H1 (cell line): Measurements from ENCODE around the gene STAT4. TPM values are rescaled to one million over a fixed set of nuclear protein-coding genes. Genes with fewer than 3 reads are reported as not detected.

Experiments used
- BCL11A ChIP-seq, 2 experiments: IDR thresholded peaks; one replicate each; pipeline ENCODE4 v1.6.1; 2011; ENCODE audit warnings: low read depth in 2 of 2, low read length in 2 of 2, mild to moderate bottlenecking in 2 of 2
- CBX8 ChIP-seq: fragments of 300-800, 300-1000 bp; sonication (generic); IDR thresholded peaks from 2 replicates; pipeline ENCODE4 v1.7.1; 2016; ENCODE audit warnings: low read depth, low read length, borderline replicate concordance
- HDAC2 ChIP-seq, 2 experiments: fragments of 300-600 bp in 1 of 2; sonication (generic) in 1 of 2; IDR thresholded peaks; 2 replicates each; pipeline ENCODE4 v1.6.1; 2011 to 2012; ENCODE audit warnings: low read depth in 2 of 2, low read length in 2 of 2, mild to moderate bottlenecking in 2 of 2, moderate library complexity in 2 of 2, borderline replicate concordance in 1 of 2, inconsistent platforms in 1 of 2
- POLR2A ChIP-seq, 2 experiments: IDR thresholded peaks; 1 replicate in 1 of 2; 2 replicates in 1 of 2; pipeline ENCODE4 v1.6.1; 2011; ENCODE audit warnings: low read depth in 2 of 2, low read length in 2 of 2, mild to moderate bottlenecking in 2 of 2; ENCODE audit errors: control extremely low read depth in 1 of 2
- POLR2AphosphoS5 ChIP-seq: IDR thresholded peaks from 2 replicates; pipeline ENCODE4 v1.6.1; 2011; ENCODE audit warnings: low read depth, low read length
- RBBP5 ChIP-seq: IDR thresholded peaks from 2 replicates; pipeline ENCODE4 v1.7.1; 2012; ENCODE audit warnings: low read depth, mild to moderate bottlenecking, inconsistent platforms, low read length, moderate library complexity, borderline replicate concordance
- SP1 ChIP-seq: IDR thresholded peaks from 2 replicates; pipeline ENCODE4 v1.6.1; 2011; ENCODE audit warnings: low read depth, low read length
- TAF7 ChIP-seq: optimal IDR thresholded peaks from 2 replicates; pipeline ENCODE3; 2011; ENCODE audit warnings: low read depth, mild to moderate bottlenecking, inconsistent platforms, low read length, moderate library complexity, borderline replicate concordance
- polyA plus RNA-seq, 7 experiments: library from polyadenylated mRNA; depleted of rRNA in 3 of 7; stranded (reverse) in 5 of 7; unstranded in 2 of 7; fragments of >200 nt in 5 of 7; fragments of 200-250 nt in 2 of 7; gene quantifications; 1 replicate in 5 of 7; 2 replicates in 1 of 7; 4 replicates in 1 of 7; pipeline versions ENCODE4 v1.2.1 to v1.2.3, GENCODE V29; 2011 to 2013; ENCODE audit warnings: missing spikeins in 2 of 7, mixed read lengths in 2 of 7
- total RNA-seq: library from RNA; stranded (reverse); fragmentation: NEBNext Ultra II Directional; extraction: Animal tissue kit (Norgen Biotek cat#: 25700); gene quantifications from 2 replicates; pipeline ENCODE4 v1.2.1, GENCODE V29; 2021
- TF ChIP-seq, protein P1 (sequence below): fragments of 300-600 bp; sonication (generic); IDR thresholded peaks from 2 replicates; pipeline ENCODE4 v1.7.1; 2012; ENCODE audit warnings: low read length, moderate library complexity, mild to moderate bottlenecking, inconsistent platforms; ENCODE audit not compliant: insufficient replicate concordance
- TF ChIP-seq, protein P2 (sequence below): IDR thresholded peaks from 2 replicates; pipeline ENCODE4 v1.6.1; 2012; ENCODE audit warnings: low read length, inconsistent platforms

Gene STAT4
- total and polyA plus RNA-seq, 2 of the 8 experiments (the other 6 are each of a cell fraction or from before 2014, with no cell fraction given) = 0.36 to 0.63 TPM

DNA sequence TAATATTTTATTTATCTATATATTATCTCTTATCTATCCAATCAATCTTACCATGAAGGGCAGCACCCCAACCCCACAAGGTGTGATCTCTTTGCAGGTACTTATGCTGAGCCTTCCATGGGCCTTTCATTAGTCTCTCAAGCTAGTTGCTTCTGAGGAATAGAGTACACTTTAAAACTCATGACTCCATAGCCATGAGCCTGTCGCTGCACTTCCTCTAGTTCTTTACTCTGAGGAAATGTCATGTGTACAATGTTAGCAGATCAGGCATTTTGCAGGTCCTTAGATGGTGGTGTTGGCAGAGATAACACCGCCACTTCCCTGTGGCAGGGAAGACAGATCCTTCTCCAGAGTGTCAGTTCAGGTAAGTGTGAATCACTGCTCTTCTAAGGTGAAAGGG lies 29.5 kb upstream of the STAT4 start (continued):
- TF ChIP-seq, protein P1, sequence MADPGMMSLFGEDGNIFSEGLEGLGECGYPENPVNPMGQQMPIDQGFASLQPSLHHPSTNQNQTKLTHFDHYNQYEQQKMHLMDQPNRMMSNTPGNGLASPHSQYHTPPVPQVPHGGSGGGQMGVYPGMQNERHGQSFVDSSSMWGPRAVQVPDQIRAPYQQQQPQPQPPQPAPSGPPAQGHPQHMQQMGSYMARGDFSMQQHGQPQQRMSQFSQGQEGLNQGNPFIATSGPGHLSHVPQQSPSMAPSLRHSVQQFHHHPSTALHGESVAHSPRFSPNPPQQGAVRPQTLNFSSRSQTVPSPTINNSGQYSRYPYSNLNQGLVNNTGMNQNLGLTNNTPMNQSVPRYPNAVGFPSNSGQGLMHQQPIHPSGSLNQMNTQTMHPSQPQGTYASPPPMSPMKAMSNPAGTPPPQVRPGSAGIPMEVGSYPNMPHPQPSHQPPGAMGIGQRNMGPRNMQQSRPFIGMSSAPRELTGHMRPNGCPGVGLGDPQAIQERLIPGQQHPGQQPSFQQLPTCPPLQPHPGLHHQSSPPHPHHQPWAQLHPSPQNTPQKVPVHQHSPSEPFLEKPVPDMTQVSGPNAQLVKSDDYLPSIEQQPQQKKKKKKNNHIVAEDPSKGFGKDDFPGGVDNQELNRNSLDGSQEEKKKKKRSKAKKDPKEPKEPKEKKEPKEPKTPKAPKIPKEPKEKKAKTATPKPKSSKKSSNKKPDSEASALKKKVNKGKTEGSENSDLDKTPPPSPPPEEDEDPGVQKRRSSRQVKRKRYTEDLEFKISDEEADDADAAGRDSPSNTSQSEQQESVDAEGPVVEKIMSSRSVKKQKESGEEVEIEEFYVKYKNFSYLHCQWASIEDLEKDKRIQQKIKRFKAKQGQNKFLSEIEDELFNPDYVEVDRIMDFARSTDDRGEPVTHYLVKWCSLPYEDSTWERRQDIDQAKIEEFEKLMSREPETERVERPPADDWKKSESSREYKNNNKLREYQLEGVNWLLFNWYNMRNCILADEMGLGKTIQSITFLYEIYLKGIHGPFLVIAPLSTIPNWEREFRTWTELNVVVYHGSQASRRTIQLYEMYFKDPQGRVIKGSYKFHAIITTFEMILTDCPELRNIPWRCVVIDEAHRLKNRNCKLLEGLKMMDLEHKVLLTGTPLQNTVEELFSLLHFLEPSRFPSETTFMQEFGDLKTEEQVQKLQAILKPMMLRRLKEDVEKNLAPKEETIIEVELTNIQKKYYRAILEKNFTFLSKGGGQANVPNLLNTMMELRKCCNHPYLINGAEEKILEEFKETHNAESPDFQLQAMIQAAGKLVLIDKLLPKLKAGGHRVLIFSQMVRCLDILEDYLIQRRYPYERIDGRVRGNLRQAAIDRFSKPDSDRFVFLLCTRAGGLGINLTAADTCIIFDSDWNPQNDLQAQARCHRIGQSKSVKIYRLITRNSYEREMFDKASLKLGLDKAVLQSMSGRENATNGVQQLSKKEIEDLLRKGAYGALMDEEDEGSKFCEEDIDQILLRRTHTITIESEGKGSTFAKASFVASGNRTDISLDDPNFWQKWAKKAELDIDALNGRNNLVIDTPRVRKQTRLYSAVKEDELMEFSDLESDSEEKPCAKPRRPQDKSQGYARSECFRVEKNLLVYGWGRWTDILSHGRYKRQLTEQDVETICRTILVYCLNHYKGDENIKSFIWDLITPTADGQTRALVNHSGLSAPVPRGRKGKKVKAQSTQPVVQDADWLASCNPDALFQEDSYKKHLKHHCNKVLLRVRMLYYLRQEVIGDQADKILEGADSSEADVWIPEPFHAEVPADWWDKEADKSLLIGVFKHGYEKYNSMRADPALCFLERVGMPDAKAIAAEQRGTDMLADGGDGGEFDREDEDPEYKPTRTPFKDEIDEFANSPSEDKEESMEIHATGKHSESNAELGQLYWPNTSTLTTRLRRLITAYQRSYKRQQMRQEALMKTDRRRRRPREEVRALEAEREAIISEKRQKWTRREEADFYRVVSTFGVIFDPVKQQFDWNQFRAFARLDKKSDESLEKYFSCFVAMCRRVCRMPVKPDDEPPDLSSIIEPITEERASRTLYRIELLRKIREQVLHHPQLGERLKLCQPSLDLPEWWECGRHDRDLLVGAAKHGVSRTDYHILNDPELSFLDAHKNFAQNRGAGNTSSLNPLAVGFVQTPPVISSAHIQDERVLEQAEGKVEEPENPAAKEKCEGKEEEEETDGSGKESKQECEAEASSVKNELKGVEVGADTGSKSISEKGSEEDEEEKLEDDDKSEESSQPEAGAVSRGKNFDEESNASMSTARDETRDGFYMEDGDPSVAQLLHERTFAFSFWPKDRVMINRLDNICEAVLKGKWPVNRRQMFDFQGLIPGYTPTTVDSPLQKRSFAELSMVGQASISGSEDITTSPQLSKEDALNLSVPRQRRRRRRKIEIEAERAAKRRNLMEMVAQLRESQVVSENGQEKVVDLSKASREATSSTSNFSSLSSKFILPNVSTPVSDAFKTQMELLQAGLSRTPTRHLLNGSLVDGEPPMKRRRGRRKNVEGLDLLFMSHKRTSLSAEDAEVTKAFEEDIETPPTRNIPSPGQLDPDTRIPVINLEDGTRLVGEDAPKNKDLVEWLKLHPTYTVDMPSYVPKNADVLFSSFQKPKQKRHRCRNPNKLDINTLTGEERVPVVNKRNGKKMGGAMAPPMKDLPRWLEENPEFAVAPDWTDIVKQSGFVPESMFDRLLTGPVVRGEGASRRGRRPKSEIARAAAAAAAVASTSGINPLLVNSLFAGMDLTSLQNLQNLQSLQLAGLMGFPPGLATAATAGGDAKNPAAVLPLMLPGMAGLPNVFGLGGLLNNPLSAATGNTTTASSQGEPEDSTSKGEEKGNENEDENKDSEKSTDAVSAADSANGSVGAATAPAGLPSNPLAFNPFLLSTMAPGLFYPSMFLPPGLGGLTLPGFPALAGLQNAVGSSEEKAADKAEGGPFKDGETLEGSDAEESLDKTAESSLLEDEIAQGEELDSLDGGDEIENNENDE = no peak
- no peak for TF ChIP-seq BCL11A (IDR thresholded peaks at IDR 0.05; ENCODE audit: low read depth in 2 of 2, low read length in 2 of 2)
- TF ChIP-seq, protein P2, sequence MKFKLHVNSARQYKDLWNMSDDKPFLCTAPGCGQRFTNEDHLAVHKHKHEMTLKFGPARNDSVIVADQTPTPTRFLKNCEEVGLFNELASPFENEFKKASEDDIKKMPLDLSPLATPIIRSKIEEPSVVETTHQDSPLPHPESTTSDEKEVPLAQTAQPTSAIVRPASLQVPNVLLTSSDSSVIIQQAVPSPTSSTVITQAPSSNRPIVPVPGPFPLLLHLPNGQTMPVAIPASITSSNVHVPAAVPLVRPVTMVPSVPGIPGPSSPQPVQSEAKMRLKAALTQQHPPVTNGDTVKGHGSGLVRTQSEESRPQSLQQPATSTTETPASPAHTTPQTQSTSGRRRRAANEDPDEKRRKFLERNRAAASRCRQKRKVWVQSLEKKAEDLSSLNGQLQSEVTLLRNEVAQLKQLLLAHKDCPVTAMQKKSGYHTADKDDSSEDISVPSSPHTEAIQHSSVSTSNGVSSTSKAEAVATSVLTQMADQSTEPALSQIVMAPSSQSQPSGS = no peak
- TF ChIP-seq RBBP5 = no peak
- no peak for TF ChIP-seq CBX8
- no peak for TF ChIP-seq POLR2A (IDR thresholded peaks at IDR 0.05; ENCODE audit: control extremely low read depth in 1 of 2, low read depth in 2 of 2, low read length in 2 of 2)
- no peak for TF ChIP-seq HDAC2 (IDR thresholded peaks at IDR 0.05; ENCODE audit: borderline replicate concordance in 1 of 2, low read depth in 2 of 2, low read length in 2 of 2)
- no peak for TF ChIP-seq SP1
- no peak for TF ChIP-seq POLR2AphosphoS5
- TF ChIP-seq TAF7 = no peak
- TF ChIP-seq, all 59 proteins: peak for 0
